Activated T-helper 9 cell treated with anti-CD3 and anti-CD28 coated beads, Interleukin-2, amount 50 U/mL, for 16 hours (primary cell): ENCODE measurements around the gene SEMA3G.

Source experiments
- DNase-seq: peaks from one replicate; pipeline ENCODE4 v3.0.0-alpha.2; 2020; ENCODE audit warnings: low read depth

The SEMA3G gene

DNA sequence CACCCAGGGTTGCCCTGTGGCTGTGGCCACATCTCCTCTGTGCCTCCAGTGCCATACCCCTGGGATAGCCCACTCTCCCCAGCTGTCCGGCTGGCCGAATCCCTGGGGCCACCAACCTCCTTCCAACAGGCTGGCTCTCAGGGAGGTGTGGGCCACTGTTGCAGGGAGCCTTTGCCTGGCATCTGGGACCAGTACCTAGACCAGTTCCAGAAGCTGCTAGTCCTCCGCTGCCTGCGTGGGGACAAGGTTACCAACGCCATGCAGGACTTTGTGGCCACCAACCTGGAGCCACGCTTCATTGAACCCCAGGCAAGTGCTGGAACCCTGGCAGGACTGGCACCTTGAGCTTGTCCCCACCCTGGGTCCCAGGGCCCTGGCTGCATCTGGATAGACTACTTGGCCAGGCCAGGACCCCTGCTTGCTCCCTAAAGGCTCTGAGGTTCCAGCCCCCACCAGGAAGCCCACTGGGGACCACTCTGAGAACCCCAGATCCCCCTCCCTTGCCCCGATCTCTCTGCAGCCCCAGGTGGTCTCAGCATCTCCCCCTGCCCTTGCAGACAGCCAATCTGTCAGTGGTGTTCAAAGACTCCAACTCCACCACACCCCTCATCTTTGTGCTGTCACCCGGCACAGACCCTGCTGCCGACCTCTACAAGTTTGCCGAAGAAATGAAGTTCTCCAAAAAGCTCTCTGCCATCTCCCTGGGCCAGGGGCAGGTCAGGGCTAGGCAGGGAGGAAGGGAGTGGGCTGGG is 50.0 kb downstream of the SEMA3G start:
- DNase-seq, result no peak

DNA sequence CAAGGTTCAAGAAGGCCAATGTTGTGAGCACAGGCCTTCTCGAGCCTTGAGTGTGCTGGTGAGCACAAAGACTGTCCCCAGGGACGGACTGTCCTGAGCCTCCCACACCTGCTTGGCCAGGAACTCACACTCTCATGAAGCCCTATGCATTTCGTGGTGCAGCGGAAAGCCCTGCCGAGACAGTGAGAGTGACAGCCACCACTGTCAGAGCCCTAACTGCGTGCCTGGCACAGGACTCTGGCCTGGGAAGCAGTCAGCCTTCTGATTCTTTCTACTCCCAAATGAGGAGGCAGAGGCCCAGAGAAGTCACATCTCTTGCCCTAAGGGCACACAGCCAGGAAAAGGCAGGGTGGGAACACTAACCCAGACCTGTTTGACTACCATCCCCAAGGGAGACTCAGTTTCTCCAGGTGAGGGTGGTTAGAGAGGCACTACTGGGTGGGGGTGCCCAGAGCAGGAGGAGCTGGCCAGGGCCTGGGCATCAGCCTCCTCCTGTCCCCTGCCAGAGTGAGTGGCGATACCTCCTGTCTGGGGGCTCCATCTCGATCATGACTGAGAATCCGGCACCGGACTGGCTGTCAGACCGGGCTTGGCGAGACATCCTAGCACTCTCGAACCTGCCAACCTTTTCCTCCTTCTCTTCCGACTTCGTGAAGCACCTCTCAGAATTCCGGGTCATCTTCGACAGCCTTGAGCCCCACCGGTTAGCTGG is 50.8 kb downstream of the SEMA3G start:
- no peak for DNase-seq

- DNase-seq, result no peak
Measured at GRCh38 chr3:52393131-52393807, 51.6 kb downstream of the SEMA3G start.

GRCh38 chr3:52392216-52392930 is 52.5 kb downstream of the SEMA3G start:
- DNase-seq, result no peak

GRCh38 chr3:52391096-52391495 is 53.8 kb downstream of the SEMA3G start:
- no peak for DNase-seq

- DNase-seq, result no peak
Measured at GRCh38 chr3:52388933-52389332, 56.0 kb downstream of the SEMA3G start.

DNA sequence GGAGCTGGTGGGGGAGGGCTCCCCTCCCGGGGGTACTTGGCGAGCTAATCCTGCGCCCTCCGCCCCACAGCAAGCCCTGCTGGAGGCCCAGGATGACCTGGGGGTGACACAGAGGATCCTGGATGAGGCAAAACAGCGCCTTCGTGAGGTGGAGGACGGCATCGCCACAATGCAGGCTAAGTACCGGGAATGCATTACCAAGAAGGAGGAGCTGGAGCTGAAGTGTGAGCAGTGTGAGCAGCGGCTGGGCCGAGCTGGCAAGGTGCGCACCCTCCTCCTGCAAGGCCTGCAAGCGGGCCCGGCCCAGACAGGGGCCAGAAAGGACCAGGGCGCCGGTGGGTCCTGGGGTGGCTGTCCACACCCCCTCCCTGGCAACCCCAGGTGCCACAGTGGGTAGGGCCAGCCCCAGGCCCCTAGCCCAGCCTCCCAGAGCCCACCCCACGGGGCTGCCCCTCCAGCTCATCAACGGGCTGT is 56.5 kb downstream of the SEMA3G start:
- DNase-seq, result no peak

DNA sequence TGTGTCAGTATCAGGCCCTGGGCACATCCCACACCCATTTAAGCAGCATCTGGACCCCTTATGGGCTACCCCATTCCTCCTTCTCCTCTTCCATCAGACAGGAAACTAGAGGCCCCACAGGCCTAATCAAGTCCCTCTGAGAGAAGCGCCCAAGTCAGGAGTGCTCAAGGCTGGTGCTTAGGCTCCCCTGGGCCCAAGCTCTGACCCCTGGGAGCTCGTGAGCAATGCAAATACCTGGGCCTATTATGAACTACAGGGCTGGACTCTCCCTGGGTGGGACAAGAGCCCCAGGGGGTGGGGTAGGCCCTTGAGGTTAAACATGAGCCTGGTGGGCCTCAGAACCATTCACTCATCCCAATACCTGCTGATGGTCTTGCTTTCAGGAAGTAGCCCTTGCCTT is 57.4 kb downstream of the SEMA3G start:
- DNase-seq, result no peak

- no peak for DNase-seq
Measured at GRCh38 chr3:52385157-52385556, 59.7 kb downstream of the SEMA3G start.

- no peak for DNase-seq
Measured at GRCh38 chr3:52384019-52384761, 60.7 kb downstream of the SEMA3G start.

DNA sequence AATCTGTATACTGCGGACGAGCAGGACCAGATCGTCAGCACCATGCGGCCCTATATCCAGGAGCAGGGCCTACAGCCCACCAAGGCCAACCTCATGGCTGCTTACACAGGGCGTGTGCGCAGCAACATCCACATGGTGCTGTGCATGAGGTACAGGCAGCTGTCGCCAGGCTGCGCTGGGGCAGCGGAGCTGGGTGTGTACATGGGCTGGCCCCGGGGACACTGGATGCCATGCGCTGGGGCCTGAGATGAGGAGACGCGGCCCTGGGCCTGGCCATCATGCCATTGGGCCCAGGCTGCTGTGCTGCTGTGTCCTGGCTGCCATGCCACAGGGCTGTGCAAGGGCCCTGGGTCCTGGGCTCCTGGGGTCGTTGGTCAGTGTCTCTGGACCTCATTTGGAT is 61.5 kb downstream of the SEMA3G start:
- no peak for DNase-seq
